Measurements from ENCODE around the gene PLCB4. TPM values are rescaled to one million over a fixed set of nuclear protein-coding genes. Genes with fewer than 3 reads are reported as not detected.

PLCB4 gene
- total RNA-seq, 1 donor from 2014 or later, result 21.2 TPM

DNA sequence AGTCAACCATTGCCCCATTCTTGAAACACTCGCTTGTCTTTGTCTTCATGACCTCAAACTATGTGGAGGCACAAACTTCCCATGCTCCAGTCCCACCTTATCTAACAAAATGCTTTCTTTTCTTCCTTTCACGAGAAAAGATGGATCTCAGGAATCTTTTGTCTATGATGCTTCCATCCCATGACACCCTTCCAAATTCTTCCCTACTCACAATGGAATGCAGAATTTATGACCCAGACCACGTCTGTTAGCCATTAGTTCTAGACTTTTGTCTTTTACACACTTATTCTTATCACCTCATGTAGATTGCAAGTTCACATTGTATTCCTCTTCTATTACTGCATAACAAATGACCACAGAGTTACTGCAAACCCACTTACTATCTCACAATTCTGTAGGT is 421.3 kb downstream of the PLCB4 start:
- Mint-ChIP-seq H3K4me3 (no peak overlapping the region), H3K27me3 (peaks cover 7% of the 10 kb centered on the region), H3K27ac (no peak overlapping the region), H3K4me1 (ENCODE audit: unreplicated experiment) (peaks cover 4% of the 10 kb centered on the region), H3K36me3 (no peaks in the 10 kb centered on the region), H3K9me3 (no peaks in the 10 kb centered on the region)
- DNase-seq (ENCODE audit: extremely low spot score, unreplicated experiment), result no peak
- TF ChIP-seq CTCF (conservative IDR thresholded peaks at IDR 0.05), result no peak

DNA sequence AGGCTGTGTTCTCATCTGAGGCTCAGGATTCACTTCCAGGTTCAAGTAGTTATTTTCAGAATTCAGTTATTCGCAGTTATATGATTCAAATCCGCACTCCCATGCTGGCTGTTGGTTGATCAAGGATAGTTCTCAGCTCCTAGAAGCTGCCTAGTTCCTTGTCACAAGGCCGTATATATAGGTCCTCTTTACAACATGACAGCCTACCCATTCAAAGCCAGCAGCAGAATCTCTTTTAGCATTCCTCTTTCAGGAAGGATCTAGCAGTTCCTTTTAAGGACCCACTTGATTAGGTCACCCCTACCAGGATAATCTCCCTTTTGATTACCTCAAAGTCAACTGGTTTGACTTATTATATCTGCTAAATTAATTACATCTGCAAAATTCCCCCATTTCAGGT is 421.7 kb downstream of the PLCB4 start:
- Mint-ChIP-seq H3K9me3 (no peaks in the 10 kb centered on the region), H3K4me3 (no peak overlapping the region), H3K4me1 (ENCODE audit: unreplicated experiment) (peaks cover 4% of the 10 kb centered on the region), H3K27ac (no peak overlapping the region), H3K27me3 (peaks cover 7% of the 10 kb centered on the region), H3K36me3 (no peaks in the 10 kb centered on the region)
- no peak for TF ChIP-seq CTCF (conservative IDR thresholded peaks at IDR 0.05)
- no peak for DNase-seq (ENCODE audit: extremely low spot score, unreplicated experiment)

GRCh38 chr20:9491324-9491723 is 422.4 kb downstream of the PLCB4 start:
- Mint-ChIP-seq H3K36me3 (no peaks in the 10 kb centered on the region), H3K4me1 (ENCODE audit: unreplicated experiment) (peaks cover under 1% of the 10 kb centered on the region), H3K4me3 (no peak overlapping the region), H3K27ac (no peak overlapping the region), H3K9me3 (no peaks in the 10 kb centered on the region), H3K27me3 (peaks cover 7% of the 10 kb centered on the region)
- TF ChIP-seq CTCF (conservative IDR thresholded peaks at IDR 0.05), result no peak
- DNase-seq (ENCODE audit: extremely low spot score, unreplicated experiment), result no peak

DNA sequence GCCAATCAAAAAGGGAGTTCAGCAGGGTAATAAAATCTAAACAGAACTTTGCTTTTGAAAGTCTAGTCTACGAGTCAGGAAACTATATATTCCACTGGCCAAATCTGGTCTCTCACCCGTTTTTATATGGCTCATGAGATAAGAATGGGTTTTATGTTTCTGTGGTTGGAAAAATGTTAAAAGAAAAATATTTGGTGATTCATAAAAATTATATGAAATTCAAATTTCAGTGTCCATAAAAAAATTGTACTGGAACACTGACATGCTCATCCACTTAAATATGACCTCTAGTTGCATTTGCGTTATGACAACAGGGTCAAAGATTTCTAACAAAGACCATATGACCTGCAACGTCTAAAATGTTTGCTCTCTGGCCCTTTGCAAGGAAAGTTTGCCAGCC is 423.2 kb downstream of the PLCB4 start:
- H3K4me1 Mint-ChIP-seq (ENCODE audit: unreplicated experiment), result no peaks in the 10 kb centered on the region
- H3K27me3 Mint-ChIP-seq, result peaks cover 7% of the 10 kb centered on the region
- H3K27ac Mint-ChIP-seq, result no peak overlapping the region
- H3K36me3 Mint-ChIP-seq, result no peaks in the 10 kb centered on the region
- DNase-seq (ENCODE audit: extremely low spot score, unreplicated experiment), result no peak
- no peak for TF ChIP-seq CTCF (conservative IDR thresholded peaks at IDR 0.05)
- no peak overlapping the region for H3K4me3 Mint-ChIP-seq
- H3K9me3 Mint-ChIP-seq, result no peaks in the 10 kb centered on the region

GRCh38 chr20:9493803-9494202 is 424.9 kb downstream of the PLCB4 start:
- no peak overlapping the region for H3K27ac Mint-ChIP-seq
- H3K36me3 Mint-ChIP-seq, result no peaks in the 10 kb centered on the region
- H3K9me3 Mint-ChIP-seq, result no peaks in the 10 kb centered on the region
- TF ChIP-seq CTCF (conservative IDR thresholded peaks at IDR 0.05), result no peak
- no peak overlapping the region for H3K4me3 Mint-ChIP-seq
- DNase-seq (ENCODE audit: extremely low spot score, unreplicated experiment), result no peak
- H3K4me1 Mint-ChIP-seq (ENCODE audit: unreplicated experiment), result no peaks in the 10 kb centered on the region
- H3K27me3 Mint-ChIP-seq, result peaks cover 7% of the 10 kb centered on the region

GRCh38 chr20:9495701-9496100 is 426.8 kb downstream of the PLCB4 start:
- H3K36me3 Mint-ChIP-seq, result no peaks in the 10 kb centered on the region
- no peaks in the 10 kb centered on the region for H3K9me3 Mint-ChIP-seq
- no peak for DNase-seq (ENCODE audit: extremely low spot score, unreplicated experiment)
- TF ChIP-seq CTCF (conservative IDR thresholded peaks at IDR 0.05), result no peak
- no peak overlapping the region for H3K27ac Mint-ChIP-seq
- peaks cover 3% of the 10 kb centered on the region for H3K27me3 Mint-ChIP-seq
- no peaks in the 10 kb centered on the region for H3K4me1 Mint-ChIP-seq (ENCODE audit: unreplicated experiment)
- H3K4me3 Mint-ChIP-seq, result no peak overlapping the region

All from type B pancreatic cell (in vitro differentiated cells).